ENCODE results near the gene CHRNA10. TPM values are rescaled to one million over a fixed set of nuclear protein-coding genes. Genes with fewer than 3 reads are reported as not detected.

CHRNA10 gene
- polyA plus RNA-seq, 3 donors: 0.73 TPM; not detected in 2

DNA sequence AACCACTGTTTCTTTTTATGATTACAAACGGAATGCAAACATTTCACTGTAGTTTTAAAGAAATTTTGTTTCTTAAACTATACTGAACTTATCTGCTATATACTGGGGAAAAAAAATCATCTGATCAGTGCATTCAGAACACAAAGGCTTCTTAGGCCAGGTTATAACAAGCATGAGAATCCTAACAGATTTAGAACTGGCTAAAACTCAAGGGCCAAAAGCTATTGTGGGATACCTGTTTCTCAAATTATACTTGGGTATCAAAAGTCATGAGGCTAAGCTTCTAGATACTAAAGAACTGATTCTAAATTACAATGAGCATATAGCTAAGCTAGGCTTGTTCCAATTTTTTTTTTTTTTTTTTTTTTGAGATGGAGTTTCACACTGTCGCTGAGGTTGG, 29.7 kb upstream of the CHRNA10 start:
- Mint-ChIP-seq H3K4me3 (no peak overlapping the region), H3K27ac (peak overlapping the region in 1 of 7 donors; percentile 20), H3K9me3 (no peaks in the 10 kb centered on the region), H3K36me3 (peaks cover 75 to 94% of the 10 kb centered on the region in 2 donors), H3K4me1 (no peaks in the 10 kb centered on the region), H3K27me3 (ENCODE audit: low read depth in 3 of 3) (no peaks in the 10 kb centered on the region)
- Histone ChIP-seq H3K27ac (ENCODE audit: low read depth in 1 of 2, low read length in 2 of 2) (peak overlapping the region in 1 of 2 donors; percentile 26), H3K4me2 (replicated peaks; ENCODE audit: extremely low read depth, low read length, poor library complexity, severe bottlenecking) (no peak overlapping the region), H3K9me3 (replicated peaks in 1 of 2; ENCODE audit: control insufficient read depth in 1 of 2, insufficient read depth in 1 of 2, low read length in 2 of 2) (no peaks in the 10 kb centered on the region), H4K20me1 (ENCODE audit: insufficient read depth, low read length) (peaks cover 5% of the 10 kb centered on the region), H3K79me2 (ENCODE audit: insufficient read depth, low read length) (no peaks in the 10 kb centered on the region), H3K4me3 (replicated peaks in 1 of 3; ENCODE audit: low read depth in 2 of 3, low read length in 3 of 3) (no peak overlapping the region), H3K27me3 (ENCODE audit: control insufficient read depth in 2 of 2, insufficient read depth in 2 of 2, low read length in 2 of 2) (no peaks in the 10 kb centered on the region), H2AFZ (ENCODE audit: insufficient read depth, low read depth, low read length, poor library complexity, severe bottlenecking) (no peak overlapping the region), H3K4me1 (ENCODE audit: control insufficient read depth in 1 of 2, insufficient read depth in 2 of 2, low read length in 2 of 2) (no peaks in the 10 kb centered on the region), H3K9ac (ENCODE audit: insufficient read depth, low read length, poor library complexity, severe bottlenecking) (no peak overlapping the region), H3K36me3 (replicated peaks in 1 of 2; ENCODE audit: control insufficient read depth in 1 of 2, insufficient read depth in 2 of 2, low read length in 2 of 2) (peaks cover 93 to 100% of the 10 kb centered on the region in 2 donors)
- TF ChIP-seq, protein P1, sequence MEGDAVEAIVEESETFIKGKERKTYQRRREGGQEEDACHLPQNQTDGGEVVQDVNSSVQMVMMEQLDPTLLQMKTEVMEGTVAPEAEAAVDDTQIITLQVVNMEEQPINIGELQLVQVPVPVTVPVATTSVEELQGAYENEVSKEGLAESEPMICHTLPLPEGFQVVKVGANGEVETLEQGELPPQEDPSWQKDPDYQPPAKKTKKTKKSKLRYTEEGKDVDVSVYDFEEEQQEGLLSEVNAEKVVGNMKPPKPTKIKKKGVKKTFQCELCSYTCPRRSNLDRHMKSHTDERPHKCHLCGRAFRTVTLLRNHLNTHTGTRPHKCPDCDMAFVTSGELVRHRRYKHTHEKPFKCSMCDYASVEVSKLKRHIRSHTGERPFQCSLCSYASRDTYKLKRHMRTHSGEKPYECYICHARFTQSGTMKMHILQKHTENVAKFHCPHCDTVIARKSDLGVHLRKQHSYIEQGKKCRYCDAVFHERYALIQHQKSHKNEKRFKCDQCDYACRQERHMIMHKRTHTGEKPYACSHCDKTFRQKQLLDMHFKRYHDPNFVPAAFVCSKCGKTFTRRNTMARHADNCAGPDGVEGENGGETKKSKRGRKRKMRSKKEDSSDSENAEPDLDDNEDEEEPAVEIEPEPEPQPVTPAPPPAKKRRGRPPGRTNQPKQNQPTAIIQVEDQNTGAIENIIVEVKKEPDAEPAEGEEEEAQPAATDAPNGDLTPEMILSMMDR (IDR thresholded peaks at IDR 0.05): no peak
- no peak for DNase-seq
- WGBS (ENCODE audit: insufficient coverage): no CpG with 5 or more reads among the region's 2 CpGs
- intact Hi-C loops (cut with micrococcal nuclease): no loop called here

DNA sequence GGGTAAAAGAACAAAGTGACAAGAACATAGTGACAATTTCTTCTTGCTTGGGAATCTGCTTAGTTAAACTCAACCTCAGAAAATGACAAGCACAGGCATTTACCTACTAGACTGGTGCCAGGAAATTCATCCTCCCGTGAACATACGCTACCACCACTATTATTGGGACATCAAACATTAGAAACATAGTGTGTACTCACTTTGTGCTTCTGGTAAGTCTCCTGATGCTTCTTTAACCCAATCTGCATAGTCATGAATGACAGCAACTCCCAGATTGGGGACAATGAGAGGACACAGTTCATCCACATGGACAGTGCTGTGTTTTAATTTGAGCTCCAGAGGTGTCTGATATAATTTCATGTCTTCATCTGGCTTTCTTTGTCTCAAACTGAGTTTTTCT, 29.2 kb upstream of the CHRNA10 start:
- Histone ChIP-seq H3K27ac (ENCODE audit: low read depth in 1 of 2, low read length in 2 of 2) (peak overlapping the region in 1 of 2 donors; percentile 26), H4K20me1 (ENCODE audit: insufficient read depth, low read length) (peaks cover 5% of the 10 kb centered on the region), H3K4me2 (replicated peaks; ENCODE audit: extremely low read depth, low read length, poor library complexity, severe bottlenecking) (no peak overlapping the region), H3K4me1 (ENCODE audit: control insufficient read depth in 1 of 2, insufficient read depth in 2 of 2, low read length in 2 of 2) (no peaks in the 10 kb centered on the region), H2AFZ (ENCODE audit: insufficient read depth, low read depth, low read length, poor library complexity, severe bottlenecking) (no peak overlapping the region), H3K27me3 (ENCODE audit: control insufficient read depth in 2 of 2, insufficient read depth in 2 of 2, low read length in 2 of 2) (no peaks in the 10 kb centered on the region), H3K4me3 (replicated peaks in 1 of 3; ENCODE audit: low read depth in 2 of 3, low read length in 3 of 3) (no peak overlapping the region), H3K36me3 (replicated peaks in 1 of 2; ENCODE audit: control insufficient read depth in 1 of 2, insufficient read depth in 2 of 2, low read length in 2 of 2) (peaks cover 93 to 100% of the 10 kb centered on the region in 2 donors), H3K9ac (ENCODE audit: insufficient read depth, low read length, poor library complexity, severe bottlenecking) (no peak overlapping the region), H3K9me3 (replicated peaks in 1 of 2; ENCODE audit: control insufficient read depth in 1 of 2, insufficient read depth in 1 of 2, low read length in 2 of 2) (no peaks in the 10 kb centered on the region), H3K79me2 (ENCODE audit: insufficient read depth, low read length) (no peaks in the 10 kb centered on the region)
- Mint-ChIP-seq H3K36me3 (peaks cover 75 to 94% of the 10 kb centered on the region in 2 donors), H3K4me1 (no peaks in the 10 kb centered on the region), H3K27me3 (ENCODE audit: low read depth in 3 of 3) (no peaks in the 10 kb centered on the region), H3K9me3 (no peaks in the 10 kb centered on the region), H3K27ac (no peak overlapping the region), H3K4me3 (no peak overlapping the region)
- WGBS (ENCODE audit: insufficient coverage): 80% methylated on average over 1 of the region's 2 CpGs
- TF ChIP-seq, protein P1 (IDR thresholded peaks at IDR 0.05): no peak
- no peak for DNase-seq
- intact Hi-C loops (cut with micrococcal nuclease): no loop called here
